OCI-LY1 (cell line): ENCODE measurements around the gene ZNF491.

ENCODE experiments used
- H2AFZ ChIP-seq: fragments of 200-600 bp; sonication (generic), shearing (Covaris generic); 2 replicates; pipeline ENCODE4 v1.6.0; 2014; ENCODE audit warnings: antibody characterized with exemption, mild to moderate bottlenecking, low read length
- H3F3A ChIP-seq: fragments of 200-600 bp; sonication (generic), shearing (Covaris generic); 2 replicates; pipeline ENCODE4 v1.6.0; 2014; ENCODE audit warnings: mild to moderate bottlenecking, antibody characterized with exemption, low read length, moderate library complexity; ENCODE audit not compliant: insufficient read depth
- H3K27ac ChIP-seq: fragments of 200-600 bp; sonication (generic); 2 replicates; pipeline ENCODE4 v1.5.1; 2014; ENCODE audit warnings: low read length, mixed run types, mild to moderate bottlenecking, low read depth; ENCODE audit not compliant: poor library complexity, severe bottlenecking
- H3K27me3 ChIP-seq: fragments of 200-600 bp; sonication (generic); 2 replicates; pipeline ENCODE4 v1.6.0; 2014; ENCODE audit warnings: antibody characterized with exemption, mild to moderate bottlenecking, low read length, moderate library complexity; ENCODE audit not compliant: insufficient read depth
- H3K36me3 ChIP-seq: fragments of 200-600 bp; sonication (generic); 2 replicates; pipeline ENCODE4 v1.6.1; 2014; ENCODE audit warnings: mild to moderate bottlenecking, antibody characterized with exemption, low read length, moderate library complexity, mixed read lengths; ENCODE audit not compliant: insufficient read depth
- H3K4me1 ChIP-seq: fragments of 200-600 bp; sonication (generic); 2 replicates; pipeline ENCODE4 v1.5.1; 2014; ENCODE audit warnings: mild to moderate bottlenecking, low read length, moderate library complexity; ENCODE audit not compliant: insufficient read depth, severe bottlenecking
- H3K4me2 ChIP-seq: fragments of 200-600 bp; sonication (generic), shearing (Covaris generic); 2 replicates; pipeline ENCODE4 v1.6.1; 2014; ENCODE audit warnings: low read length
- H3K4me3 ChIP-seq: fragments of 200-600 bp; sonication (generic); 2 replicates; pipeline ENCODE4 v1.5.1; 2014; ENCODE audit warnings: low read length, low read depth, mild to moderate bottlenecking, mixed read lengths; ENCODE audit not compliant: poor library complexity, severe bottlenecking
- H3K79me2 ChIP-seq: fragments of 200-600 bp; shearing (Covaris generic); 2 replicates; pipeline ENCODE4 v1.6.1; 2016; ENCODE audit warnings: mixed run types, low read length, mixed read lengths; ENCODE audit not compliant: insufficient read depth
- H3K9ac ChIP-seq: fragments of 200-600 bp; sonication (generic), shearing (Covaris generic); 2 replicates; pipeline ENCODE4 v1.6.1; 2014; ENCODE audit warnings: mild to moderate bottlenecking, low read length, mixed read lengths
- H3K9me2 ChIP-seq: fragments of 200-600 bp; sonication (generic), shearing (Covaris generic); 2 replicates; pipeline ENCODE4 v1.6.1; 2014; ENCODE audit warnings: low read depth, mild to moderate bottlenecking, low read length, mixed read lengths
- H3K9me3 ChIP-seq: fragments of 200-600 bp; shearing (Covaris generic); 2 replicates; pipeline ENCODE4 v1.6.1; 2014; ENCODE audit warnings: low read length, mixed read lengths
- H4K20me1 ChIP-seq: fragments of 200-600 bp; sonication (generic), shearing (Covaris generic); 2 replicates; pipeline ENCODE4 v1.6.0; 2016; ENCODE audit warnings: mild to moderate bottlenecking, low read length; ENCODE audit not compliant: insufficient read depth
- CTCF ChIP-seq: fragments of 200-600 bp; sonication (generic), shearing (Covaris generic); IDR thresholded peaks from 2 replicates; pipeline ENCODE4 v1.5.1; 2017; ENCODE audit warnings: mild to moderate bottlenecking, antibody characterized with exemption, low read length, moderate library complexity, mixed read lengths
- EZH2 ChIP-seq: fragments of 200-600 bp; sonication (generic), shearing (Covaris generic); IDR thresholded peaks from 2 replicates; pipeline ENCODE4 v1.8.0; 2017; ENCODE audit warnings: borderline replicate concordance, mixed run types, mild to moderate bottlenecking, antibody characterized with exemption, low read length, moderate library complexity, mixed read lengths

ZNF491 gene

GRCh38 chr19:11784356-11784755 lies 14.0 kb upstream of the ZNF491 start:
- H4K20me1 ChIP-seq: no peaks in the 10 kb centered on the region
- H3K4me3 ChIP-seq: no peak overlapping the region
- no peaks in the 10 kb centered on the region for H3K79me2 ChIP-seq
- no peaks in the 10 kb centered on the region for H3K4me1 ChIP-seq
- no peak overlapping the region for H3K27ac ChIP-seq
- H3K27me3 ChIP-seq: no peaks in the 10 kb centered on the region
- no peak overlapping the region for H3K9ac ChIP-seq
- H3K4me2 ChIP-seq: no peak overlapping the region
- H3K36me3 ChIP-seq: peaks cover 44% of the 10 kb centered on the region
- no peaks in the 10 kb centered on the region for H3K9me2 ChIP-seq
- peaks cover 70% of the 10 kb centered on the region for H3K9me3 ChIP-seq
- TF ChIP-seq EZH2 (no peak), CTCF (no peak)
- H3F3A ChIP-seq: no peaks in the 10 kb centered on the region
- no peak overlapping the region for H2AFZ ChIP-seq

- H3K79me2 ChIP-seq: no peaks in the 10 kb centered on the region
- H3K9me3 ChIP-seq: peaks cover 53% of the 10 kb centered on the region
- H3K4me2 ChIP-seq: no peak overlapping the region
- no peaks in the 10 kb centered on the region for H3K9me2 ChIP-seq
- H3K9ac ChIP-seq: no peak overlapping the region
- H3K4me3 ChIP-seq: no peak overlapping the region
- H3F3A ChIP-seq: no peaks in the 10 kb centered on the region
- TF ChIP-seq EZH2: no peak
- H3K27ac ChIP-seq: no peak overlapping the region
- no peaks in the 10 kb centered on the region for H3K27me3 ChIP-seq
- H2AFZ ChIP-seq: no peak overlapping the region
- no peaks in the 10 kb centered on the region for H4K20me1 ChIP-seq
- H3K36me3 ChIP-seq: peaks cover 12% of the 10 kb centered on the region
- H3K4me1 ChIP-seq: no peaks in the 10 kb centered on the region
Observed at GRCh38 chr19:11787536-11787935, 10.8 kb upstream of the ZNF491 start.

- H3K4me2 ChIP-seq: no peak overlapping the region
- H3K9me2 ChIP-seq: no peaks in the 10 kb centered on the region
- no peak overlapping the region for H3K4me3 ChIP-seq
- no peak overlapping the region for H3K9ac ChIP-seq
- no peaks in the 10 kb centered on the region for H3F3A ChIP-seq
- no peaks in the 10 kb centered on the region for H3K36me3 ChIP-seq
- H2AFZ ChIP-seq: no peak overlapping the region
- no peaks in the 10 kb centered on the region for H3K79me2 ChIP-seq
- H3K9me3 ChIP-seq: peaks cover 16% of the 10 kb centered on the region
- H4K20me1 ChIP-seq: no peaks in the 10 kb centered on the region
- H3K4me1 ChIP-seq: peaks cover 5% of the 10 kb centered on the region
- no peaks in the 10 kb centered on the region for H3K27me3 ChIP-seq
- H3K27ac ChIP-seq: no peak overlapping the region
- no peak for TF ChIP-seq EZH2
- no peak for TF ChIP-seq CTCF
Observed at GRCh38 chr19:11792942-11793341, 5.4 kb upstream of the ZNF491 start.

GRCh38 chr19:11797491-11797890 lies 832 bp upstream of the ZNF491 start:
- Histone ChIP-seq H4K20me1 (no peaks in the 10 kb centered on the region), H3K9ac (no peak overlapping the region; the same call in 1 of the 2 replicates), H3K4me2 (peak overlapping the region; percentile 78; the same call in 1 of the 2 replicates), H3F3A (no peaks in the 10 kb centered on the region), H3K4me3 (peak overlapping the region; percentile 71), H3K27me3 (no peaks in the 10 kb centered on the region), H3K9me2 (no peaks in the 10 kb centered on the region), H3K9me3 (peaks cover 5% of the 10 kb centered on the region; the same call in 1 of the 2 replicates), H3K27ac (peak overlapping the region; percentile 41), H2AFZ (no peak overlapping the region), H3K4me1 (peaks cover 13% of the 10 kb centered on the region), H3K36me3 (no peaks in the 10 kb centered on the region), H3K79me2 (no peaks in the 10 kb centered on the region)
- peak; percentile 86 for TF ChIP-seq CTCF
- no peak for TF ChIP-seq EZH2
